Middle frontal gyrus (tissue), 1 donor: ENCODE measurements around the gene UGT1A5.

ENCODE experiments used
- DNase-seq: peaks from one replicate; pipeline ENCODE4 v3.0.0-alpha.2; 2015; ENCODE audit warnings: low spot score; ENCODE audit errors: extremely low spot score

UGT1A5 gene

GRCh38 chr2:233807966-233808935 lies 95.5 kb downstream of the UGT1A5 start:
- DNase-seq: no peak

GRCh38 chr2:233810385-233810784 lies 97.7 kb downstream of the UGT1A5 start:
- DNase-seq: no peak

DNA sequence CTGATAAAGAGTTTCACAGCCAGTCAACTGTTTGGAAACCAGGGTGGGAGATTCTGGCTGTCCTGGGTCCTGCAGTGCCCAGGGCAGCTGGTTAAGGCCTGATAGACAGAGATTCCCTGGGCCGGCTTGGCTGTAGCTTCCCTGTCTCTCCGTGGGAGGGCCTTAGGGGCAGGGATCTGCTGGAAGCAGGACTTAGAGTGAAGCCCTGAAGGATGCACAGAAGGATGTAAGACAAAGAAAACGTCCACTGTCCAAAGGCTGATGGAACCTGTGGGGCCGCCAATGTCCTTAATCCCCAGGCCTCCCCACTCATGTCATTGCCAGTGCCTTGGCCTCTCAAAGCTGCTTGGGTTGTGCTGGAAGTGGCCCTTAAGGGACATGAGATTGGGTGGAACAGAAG lies 98.4 kb downstream of the UGT1A5 start:
- DNase-seq: no peak

GRCh38 chr2:233811732-233812131 lies 99.0 kb downstream of the UGT1A5 start:
- DNase-seq: no peak

DNA sequence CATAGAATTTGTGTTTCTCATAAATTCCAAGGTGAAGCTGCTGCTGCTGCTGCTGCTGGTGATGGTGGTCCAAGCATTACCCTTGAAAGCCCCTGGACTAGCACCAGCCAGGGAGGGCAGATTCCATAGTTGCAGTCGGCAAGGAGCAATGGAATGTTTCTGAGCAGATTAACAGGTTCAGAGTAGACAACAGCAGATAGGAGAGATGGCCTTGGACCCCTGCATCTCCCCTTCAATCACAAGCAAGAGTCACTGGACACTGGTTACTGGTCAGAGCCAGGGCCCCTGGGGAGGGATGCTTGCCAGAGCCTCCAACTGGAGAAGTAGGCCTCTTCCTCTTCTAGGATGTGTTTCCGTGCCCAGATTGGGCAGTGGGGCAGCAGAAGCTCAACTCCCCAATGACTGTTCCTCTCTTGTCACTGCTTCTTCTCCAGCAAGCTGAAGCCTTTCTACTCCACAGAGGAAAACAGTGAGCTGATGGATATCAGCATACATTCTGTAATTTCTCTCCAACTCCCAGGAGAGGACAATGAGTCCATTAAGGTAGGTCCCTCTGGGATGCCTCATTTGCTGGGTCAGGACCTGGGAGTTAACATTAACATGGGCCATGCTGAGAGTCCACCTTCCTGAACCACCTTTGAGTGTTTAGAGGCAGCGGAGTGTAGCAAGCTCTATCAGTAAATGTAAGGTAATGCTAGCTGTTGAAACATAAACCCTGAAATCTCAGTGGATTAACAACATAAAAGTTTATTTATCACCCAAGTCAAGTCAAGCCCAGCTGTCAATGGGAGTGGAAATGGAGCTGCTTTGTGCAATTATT lies 100.7 kb downstream of the UGT1A5 start:
- no peak for DNase-seq

- DNase-seq: no peak
Observed at GRCh38 chr2:233814056-233814835, 101.5 kb downstream of the UGT1A5 start.

- DNase-seq: no peak
Observed at GRCh38 chr2:233815861-233816260, 103.2 kb downstream of the UGT1A5 start.

DNA sequence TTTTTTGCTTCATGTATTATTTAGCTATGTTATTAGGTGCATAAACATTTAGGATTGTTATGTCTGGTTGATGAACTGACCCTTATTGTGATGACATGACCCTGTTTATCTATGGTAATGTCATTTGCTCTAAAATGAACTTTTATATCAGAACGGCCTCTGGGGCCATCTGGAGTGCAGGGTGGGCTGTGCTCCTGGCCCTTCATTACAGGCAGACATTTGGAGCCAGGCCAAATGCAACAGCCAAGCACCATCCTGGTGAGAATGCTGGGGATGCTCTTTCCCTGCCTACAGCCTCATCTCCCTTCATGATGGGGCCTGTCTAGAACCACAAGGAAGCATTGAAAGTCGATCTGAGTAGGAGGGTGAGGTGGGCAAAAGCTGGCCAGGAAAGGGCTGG lies 103.6 kb downstream of the UGT1A5 start:
- DNase-seq: no peak

DNA sequence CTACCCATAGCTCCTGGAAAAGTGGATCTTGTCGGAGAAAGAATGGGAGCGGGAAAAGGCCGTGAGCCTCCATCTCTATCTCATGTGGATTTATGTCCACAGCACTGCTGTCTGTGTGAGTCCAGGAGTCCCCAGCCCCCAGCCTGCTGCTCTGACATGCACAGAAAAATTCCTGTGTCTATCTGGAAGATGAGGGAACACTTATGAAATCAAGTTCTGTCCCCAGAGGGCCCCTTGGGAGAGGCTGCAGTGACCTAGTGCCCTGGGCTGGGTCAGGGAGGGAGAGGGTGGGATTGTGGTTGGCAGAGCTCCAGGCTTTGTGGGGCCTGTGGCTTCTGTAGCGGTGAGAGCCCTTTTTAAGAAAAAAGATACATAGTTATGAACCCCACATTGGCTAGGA lies 104.1 kb downstream of the UGT1A5 start:
- no peak for DNase-seq

DNA sequence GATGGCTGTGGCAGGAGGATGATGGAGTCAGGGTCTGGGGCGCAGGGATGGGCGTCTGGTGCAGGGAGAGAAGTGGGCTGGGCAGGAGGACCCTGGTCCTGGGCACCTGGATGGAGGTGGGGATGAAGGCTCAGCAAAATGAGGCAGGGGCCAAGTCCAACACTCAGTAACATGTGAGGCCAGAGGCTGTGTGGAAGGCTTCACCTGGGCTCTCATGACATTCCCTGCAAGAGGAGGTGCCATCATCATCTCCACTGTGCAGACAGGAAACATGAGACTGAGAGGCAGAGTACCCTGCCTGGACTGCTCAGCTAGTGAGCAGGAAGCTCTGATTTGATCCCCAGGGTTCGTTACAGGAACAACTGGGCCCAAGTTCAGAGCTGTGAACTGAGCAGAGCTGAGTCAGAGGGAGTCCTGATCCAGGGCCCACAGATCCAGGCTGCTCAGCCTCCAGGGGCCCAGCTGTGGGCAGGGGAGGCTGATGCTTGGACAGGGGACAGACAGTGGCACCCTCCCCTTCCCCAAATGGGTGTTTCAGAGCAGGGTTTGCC lies 104.7 kb downstream of the UGT1A5 start:
- DNase-seq: no peak

- DNase-seq: no peak
Observed at GRCh38 chr2:233817995-233818638, 105.4 kb downstream of the UGT1A5 start.

- no peak for DNase-seq
Observed at GRCh38 chr2:233818639-233819621, 106.2 kb downstream of the UGT1A5 start.

- no peak for DNase-seq
Observed at GRCh38 chr2:233819884-233820773, 107.4 kb downstream of the UGT1A5 start.

DNA sequence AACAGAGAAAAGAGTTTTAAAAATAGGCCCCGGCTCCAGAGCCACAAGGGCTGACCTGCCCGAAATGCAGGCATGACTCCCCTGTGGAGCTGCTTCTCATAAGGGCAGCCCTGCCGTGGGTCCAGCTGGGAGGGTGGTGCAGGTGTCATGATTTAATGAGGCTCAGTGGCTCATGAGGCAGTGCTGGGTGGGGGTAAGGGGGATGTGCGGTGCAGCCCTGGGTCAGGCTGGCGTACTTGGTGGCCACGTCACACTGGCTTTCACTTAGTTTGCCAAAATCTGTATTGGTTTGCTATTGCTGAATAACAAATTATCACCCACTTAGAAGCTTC lies 108.0 kb downstream of the UGT1A5 start:
- DNase-seq: no peak

GRCh38 chr2:233821196-233821595 lies 108.5 kb downstream of the UGT1A5 start:
- DNase-seq: no peak

DNA sequence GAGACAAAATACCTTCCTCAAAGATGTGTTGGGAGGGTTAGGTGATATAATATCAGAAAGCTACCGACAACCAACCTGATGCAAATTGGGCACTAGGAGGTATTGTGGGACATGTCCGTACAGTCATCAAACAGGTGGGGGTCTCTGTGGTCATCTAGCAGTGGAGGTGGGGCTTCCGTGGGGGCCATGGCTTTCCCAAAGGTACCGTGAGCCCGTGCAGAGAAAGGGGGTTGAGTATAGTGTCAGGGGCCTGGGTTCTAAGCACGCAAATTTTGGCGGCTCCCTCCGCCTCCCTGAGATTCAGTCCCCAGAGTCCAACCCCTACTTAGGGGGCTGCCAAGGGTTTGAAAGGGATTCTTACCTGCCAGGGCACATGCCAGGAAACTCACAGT lies 109.0 kb downstream of the UGT1A5 start:
- no peak for DNase-seq

GRCh38 chr2:233822101-233822771 lies 109.5 kb downstream of the UGT1A5 start:
- DNase-seq: no peak
